Left ventricle myocardium inferior (tissue), 1 donor: ENCODE results near the gene CLDND1. TPM values are rescaled to one million over a fixed set of nuclear protein-coding genes. Genes with fewer than 3 reads are reported as not detected.

Experiments used
- DNase-seq: peaks from one replicate; pipeline ENCODE4 v3.0.0-alpha.2; 2020
- H3K27ac ChIP-seq: fragments of 200-600 bp; replicated peaks from 2 replicates; pipeline ENCODE4 v1.8.0; 2021
- H3K27me3 ChIP-seq: fragments of 200-600 bp; 2 replicates; pipeline ENCODE4 v1.8.0; 2021; ENCODE audit warnings: low read depth
- H3K36me3 ChIP-seq: fragments of 200-600 bp; 2 replicates; pipeline ENCODE4 v1.8.0; 2021
- H3K4me1 ChIP-seq: fragments of 200-600 bp; 2 replicates; pipeline ENCODE4 v1.8.0; 2021
- H3K4me3 ChIP-seq: fragments of 200-600 bp; 2 replicates; pipeline ENCODE4 v1.8.0; 2021; ENCODE audit warnings: mild to moderate bottlenecking, moderate library complexity
- H3K9me3 ChIP-seq: fragments of 200-600 bp; replicated peaks from 2 replicates; pipeline ENCODE4 v1.8.0; 2021
- intact Hi-C: fragments of 100-400 bp; cut with micrococcal nuclease; formaldehyde crosslinking; loops from one replicate; pipeline ENCODE4 v1.11.0; 2022
- total RNA-seq: library from RNA; stranded (reverse); fragmentation: NEBNext Ultra II Directional; extraction: Animal tissue kit (Norgen Biotek cat#: 25700); gene quantifications from one replicate; pipeline ENCODE4 v1.2.1, GENCODE V29; 2021
- TF ChIP-seq, protein P1 (sequence below): fragments of 200-600 bp; IDR thresholded peaks from 2 replicates; pipeline ENCODE4 v1.8.0; 2021; ENCODE audit warnings: antibody characterized with exemption, mild to moderate bottlenecking, borderline replicate concordance
- donor health status: DM: no; HTN: yes; CAD: no; lungs with severe emphysema.

The CLDND1 gene
- total RNA-seq, 1 donor from 2014 or later: 69.9 TPM

DNA sequence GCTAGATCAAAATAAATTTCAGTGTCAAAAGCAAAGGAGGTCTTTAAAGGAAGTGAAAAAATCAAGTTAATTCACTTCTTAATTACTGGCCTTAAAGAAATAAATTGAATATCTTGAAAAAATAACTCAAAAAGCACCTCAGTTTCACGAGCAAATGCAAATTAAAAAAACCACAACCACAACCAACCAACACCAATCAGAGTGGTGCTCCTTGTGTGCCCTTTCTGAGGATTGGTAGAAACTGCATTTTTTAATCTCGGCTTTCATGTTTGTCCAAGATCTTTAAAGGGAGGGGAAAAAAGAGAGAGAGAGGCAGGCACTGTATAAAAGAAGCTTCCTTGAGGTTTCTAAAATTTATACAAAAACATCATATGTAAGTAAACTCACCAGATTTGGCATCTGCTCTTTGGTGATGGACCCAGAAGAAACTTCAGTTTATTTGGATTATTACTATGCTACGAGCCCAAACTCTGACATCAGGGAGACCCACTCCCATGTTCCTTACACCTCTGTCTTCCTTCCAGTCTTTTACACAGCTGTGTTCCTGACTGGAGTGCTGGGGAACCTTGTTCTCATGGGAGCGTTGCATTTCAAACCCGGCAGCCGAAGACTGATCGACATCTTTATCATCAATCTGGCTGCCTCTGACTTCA lies 9.0 kb upstream of the CLDND1 start, which contains the start of gene GPR15:
GPR15 (plus strand) TSS at position 357 of the 653 bp plus-strand sequence; CDS start at position 413, 56 bp downstream.
- H3K36me3 ChIP-seq: no peaks in the 10 kb centered on the region
- intact Hi-C loops: no loop called here
- H3K27ac ChIP-seq: no peak within 1 kb of the TSS
- H3K9me3 ChIP-seq: no peaks in the 10 kb centered on the region
- H3K27me3 ChIP-seq: no peaks in the 10 kb centered on the region
- TF ChIP-seq, protein P1, sequence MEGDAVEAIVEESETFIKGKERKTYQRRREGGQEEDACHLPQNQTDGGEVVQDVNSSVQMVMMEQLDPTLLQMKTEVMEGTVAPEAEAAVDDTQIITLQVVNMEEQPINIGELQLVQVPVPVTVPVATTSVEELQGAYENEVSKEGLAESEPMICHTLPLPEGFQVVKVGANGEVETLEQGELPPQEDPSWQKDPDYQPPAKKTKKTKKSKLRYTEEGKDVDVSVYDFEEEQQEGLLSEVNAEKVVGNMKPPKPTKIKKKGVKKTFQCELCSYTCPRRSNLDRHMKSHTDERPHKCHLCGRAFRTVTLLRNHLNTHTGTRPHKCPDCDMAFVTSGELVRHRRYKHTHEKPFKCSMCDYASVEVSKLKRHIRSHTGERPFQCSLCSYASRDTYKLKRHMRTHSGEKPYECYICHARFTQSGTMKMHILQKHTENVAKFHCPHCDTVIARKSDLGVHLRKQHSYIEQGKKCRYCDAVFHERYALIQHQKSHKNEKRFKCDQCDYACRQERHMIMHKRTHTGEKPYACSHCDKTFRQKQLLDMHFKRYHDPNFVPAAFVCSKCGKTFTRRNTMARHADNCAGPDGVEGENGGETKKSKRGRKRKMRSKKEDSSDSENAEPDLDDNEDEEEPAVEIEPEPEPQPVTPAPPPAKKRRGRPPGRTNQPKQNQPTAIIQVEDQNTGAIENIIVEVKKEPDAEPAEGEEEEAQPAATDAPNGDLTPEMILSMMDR: no peak
- DNase-seq: no peak
- H3K4me3 ChIP-seq: no peak within 1 kb of the TSS
- no peaks in the 10 kb centered on the region for H3K4me1 ChIP-seq

DNA sequence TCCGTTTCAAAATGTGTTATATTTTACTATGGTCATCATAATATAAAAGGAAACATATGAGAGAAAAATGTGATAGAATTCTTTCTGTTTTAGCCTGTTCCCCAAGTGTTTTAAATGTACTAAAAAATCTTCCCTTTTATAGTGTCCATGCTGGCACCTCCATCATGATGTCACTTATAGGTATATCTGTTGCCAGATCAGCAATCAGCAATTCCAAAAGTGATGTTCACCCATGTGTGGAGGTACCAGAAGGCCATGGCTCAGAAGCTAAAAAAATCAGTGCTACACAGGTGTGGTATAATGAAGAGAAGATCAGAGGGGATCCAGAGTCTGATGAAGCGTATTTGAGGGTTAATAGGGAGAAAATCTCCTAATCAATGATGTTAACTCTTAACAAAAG lies 8.0 kb upstream of the CLDND1 start:
- no peaks in the 10 kb centered on the region for H3K9me3 ChIP-seq
- TF ChIP-seq, protein P1: no peak
- H3K27ac ChIP-seq: no peak overlapping the region
- intact Hi-C loops: no loop called here
- H3K36me3 ChIP-seq: no peaks in the 10 kb centered on the region
- no peaks in the 10 kb centered on the region for H3K4me1 ChIP-seq
- no peak for DNase-seq
- no peak overlapping the region for H3K4me3 ChIP-seq
- no peaks in the 10 kb centered on the region for H3K27me3 ChIP-seq

DNA sequence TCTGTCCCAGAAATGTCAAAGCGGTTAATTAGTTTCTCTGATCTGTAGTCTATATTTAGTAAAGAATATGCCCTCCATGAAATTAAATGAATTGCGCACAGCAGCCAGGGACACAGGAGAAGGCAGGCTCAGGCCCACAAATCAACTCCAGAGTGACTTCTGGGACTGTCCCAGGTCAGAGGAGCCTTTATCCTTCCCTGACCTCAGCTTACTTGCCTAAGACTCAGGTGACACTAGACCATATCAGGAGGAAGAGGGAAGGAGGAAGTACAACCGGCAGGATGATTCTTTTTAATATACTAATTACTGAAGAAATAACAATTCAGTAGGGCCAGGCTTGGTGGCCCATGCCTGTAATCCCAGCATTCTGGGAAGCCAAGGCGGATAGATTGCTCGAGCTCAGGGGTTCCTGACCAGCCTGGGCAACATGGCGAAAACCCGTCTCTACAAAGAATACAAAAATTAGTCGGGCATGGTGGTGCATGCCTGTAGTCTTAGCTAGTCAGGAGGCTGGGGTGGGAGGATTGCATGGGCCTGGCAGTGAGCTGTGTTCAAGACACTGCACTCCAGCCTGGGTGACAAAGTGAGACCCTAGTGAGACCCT lies 7.3 kb upstream of the CLDND1 start:
- Histone ChIP-seq H3K36me3 (no peaks in the 10 kb centered on the region), H3K27ac (no peak overlapping the region), H3K27me3 (no peaks in the 10 kb centered on the region), H3K9me3 (no peaks in the 10 kb centered on the region), H3K4me3 (no peak overlapping the region), H3K4me1 (no peaks in the 10 kb centered on the region)
- DNase-seq: no peak
- intact Hi-C loops: no loop called here
- TF ChIP-seq, protein P1: no peak

DNA sequence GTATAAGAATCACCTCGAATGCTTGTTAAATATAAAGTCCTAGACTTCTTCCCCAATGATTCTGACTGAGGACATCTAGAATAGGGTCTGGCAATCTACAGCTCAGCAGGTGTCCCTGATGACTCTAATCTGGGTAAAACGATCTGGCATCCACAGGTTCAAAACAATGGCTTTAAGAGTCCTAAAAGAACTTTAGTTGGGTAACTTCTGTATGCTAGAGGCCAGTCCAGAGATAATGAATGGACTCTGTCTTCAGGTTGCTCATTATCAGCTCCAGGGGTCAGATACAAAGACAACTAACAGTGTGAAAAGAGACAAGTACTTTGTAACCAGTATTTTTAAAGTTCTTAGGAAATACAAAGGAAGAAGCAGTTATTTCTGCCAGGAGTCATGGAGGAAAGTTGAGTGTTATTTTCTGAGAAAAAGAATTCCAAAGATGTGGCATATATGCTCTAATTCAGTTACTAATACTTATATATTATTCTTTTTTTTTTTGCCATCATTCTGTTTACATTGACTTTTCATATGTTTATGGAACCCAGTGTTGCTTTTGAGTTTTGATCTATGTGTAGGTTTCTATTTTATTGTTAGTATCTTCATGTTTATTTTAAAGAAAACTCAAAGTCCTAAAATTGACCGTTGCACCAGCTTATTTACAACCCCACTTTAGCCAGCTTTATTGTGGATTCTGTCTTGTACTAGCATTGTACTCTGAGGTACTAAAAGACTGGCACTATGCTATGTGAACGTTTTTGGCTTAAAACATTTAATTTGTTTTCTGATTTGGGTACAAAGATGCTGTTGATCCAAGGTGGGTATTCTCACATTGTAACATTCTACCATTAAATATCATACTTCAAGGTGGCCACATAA lies 6.0 kb upstream of the CLDND1 start:
- Histone ChIP-seq H3K4me3 (no peak overlapping the region), H3K27ac (no peak overlapping the region), H3K4me1 (no peaks in the 10 kb centered on the region), H3K36me3 (no peaks in the 10 kb centered on the region), H3K9me3 (no peaks in the 10 kb centered on the region), H3K27me3 (no peaks in the 10 kb centered on the region)
- intact Hi-C loops: no loop called here
- TF ChIP-seq, protein P1: no peak
- no peak for DNase-seq

DNA sequence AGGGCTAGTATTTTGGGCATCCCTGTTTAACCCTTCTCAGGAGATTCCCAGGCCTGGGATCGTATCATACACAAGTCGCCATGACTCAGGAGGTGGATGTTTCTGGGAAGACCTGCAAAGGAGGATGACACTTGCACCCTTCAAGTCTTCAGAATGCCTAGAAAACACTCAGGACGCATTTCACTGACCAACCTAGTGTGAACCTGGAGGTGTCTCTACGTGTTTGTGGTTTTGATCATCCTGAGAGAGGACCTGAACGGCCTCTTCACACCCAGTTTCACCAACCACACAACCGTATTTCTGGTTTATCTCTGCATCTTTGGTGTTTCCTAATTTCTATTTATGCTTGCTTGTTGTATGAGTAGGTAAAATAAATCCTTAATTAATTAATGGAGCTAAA lies 2.8 kb upstream of the CLDND1 start:
- intact Hi-C loops: no loop called here
- Histone ChIP-seq H3K36me3 (peaks cover 8% of the 10 kb centered on the region), H3K9me3 (no peaks in the 10 kb centered on the region), H3K27me3 (no peaks in the 10 kb centered on the region), H3K27ac (no peak overlapping the region), H3K4me3 (no peak overlapping the region), H3K4me1 (peaks cover 25% of the 10 kb centered on the region)
- no peak for DNase-seq
- TF ChIP-seq, protein P1: no peak
